ENCODE measurements around the gene FOXC1.

FOXC1 gene

DNA sequence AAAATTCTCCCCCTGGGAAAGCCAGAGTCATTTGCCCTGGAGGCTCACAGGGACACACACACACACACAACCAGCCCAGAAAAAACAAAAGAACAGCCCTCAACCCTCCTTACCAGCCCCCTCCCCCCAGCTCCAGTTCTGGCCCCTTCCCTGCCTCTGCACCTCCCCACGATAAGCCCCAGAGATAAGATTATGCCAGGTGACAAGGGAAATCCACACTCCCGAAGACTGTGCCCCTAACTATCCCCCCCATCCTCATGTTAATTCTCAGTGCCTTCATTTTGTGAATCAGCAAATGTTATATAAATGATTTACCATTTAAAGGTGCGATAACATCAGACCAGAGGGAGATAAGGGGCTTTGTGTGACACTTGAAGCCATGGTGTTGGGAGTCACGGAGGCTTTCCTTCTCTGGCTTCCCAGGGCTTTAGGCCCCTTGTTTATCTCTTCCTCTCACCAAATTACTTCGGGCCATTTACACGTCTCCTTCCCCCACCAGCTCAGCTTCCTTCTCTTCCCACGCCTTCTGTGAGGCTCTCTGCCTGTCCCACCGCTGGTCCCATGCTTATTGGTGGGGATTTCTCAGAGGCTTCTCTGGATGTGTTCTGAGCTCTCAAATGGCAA is 12.5 kb upstream of the FOXC1 start:
- no peak for DNase-seq (ENCODE audit: low spot score)
- in situ Hi-C loops (cut with MboI; ENCODE audit: low pct_unique_long_range_greater_than_20kb, low sequenced_read_pairs, unreplicated experiment), result loop anchor here (10.0 to 25.0 kb wide), 2 partner anchors 758 to 1040 kb away; no protein-coding TSS in a partner anchor
- TF ChIP-seq, protein P1, sequence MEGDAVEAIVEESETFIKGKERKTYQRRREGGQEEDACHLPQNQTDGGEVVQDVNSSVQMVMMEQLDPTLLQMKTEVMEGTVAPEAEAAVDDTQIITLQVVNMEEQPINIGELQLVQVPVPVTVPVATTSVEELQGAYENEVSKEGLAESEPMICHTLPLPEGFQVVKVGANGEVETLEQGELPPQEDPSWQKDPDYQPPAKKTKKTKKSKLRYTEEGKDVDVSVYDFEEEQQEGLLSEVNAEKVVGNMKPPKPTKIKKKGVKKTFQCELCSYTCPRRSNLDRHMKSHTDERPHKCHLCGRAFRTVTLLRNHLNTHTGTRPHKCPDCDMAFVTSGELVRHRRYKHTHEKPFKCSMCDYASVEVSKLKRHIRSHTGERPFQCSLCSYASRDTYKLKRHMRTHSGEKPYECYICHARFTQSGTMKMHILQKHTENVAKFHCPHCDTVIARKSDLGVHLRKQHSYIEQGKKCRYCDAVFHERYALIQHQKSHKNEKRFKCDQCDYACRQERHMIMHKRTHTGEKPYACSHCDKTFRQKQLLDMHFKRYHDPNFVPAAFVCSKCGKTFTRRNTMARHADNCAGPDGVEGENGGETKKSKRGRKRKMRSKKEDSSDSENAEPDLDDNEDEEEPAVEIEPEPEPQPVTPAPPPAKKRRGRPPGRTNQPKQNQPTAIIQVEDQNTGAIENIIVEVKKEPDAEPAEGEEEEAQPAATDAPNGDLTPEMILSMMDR (IDR thresholded peaks at IDR 0.05; ENCODE audit: extremely low read depth, insufficient read depth, missing control alignments), result no peak

DNA sequence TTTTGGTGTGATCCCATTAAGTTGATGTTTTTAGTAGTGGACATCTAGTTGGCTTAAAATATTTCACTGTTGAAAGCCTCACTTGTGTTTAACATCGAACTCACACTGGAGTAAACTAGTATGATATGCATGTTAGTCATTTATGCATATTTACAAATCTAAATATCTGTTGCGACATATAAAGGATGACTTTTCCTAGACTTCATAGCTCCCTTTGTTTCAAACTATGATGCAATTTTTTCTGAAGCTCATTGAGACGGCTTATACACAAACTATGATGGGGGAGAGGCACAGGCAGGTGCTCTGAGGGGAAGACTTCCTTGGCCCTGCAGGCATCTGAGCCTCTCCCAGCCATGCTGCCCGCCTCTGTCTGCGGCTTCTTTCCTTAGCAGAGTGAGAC is 11.8 kb upstream of the FOXC1 start:
- TF ChIP-seq, protein P1 (IDR thresholded peaks at IDR 0.05; ENCODE audit: extremely low read depth, insufficient read depth, missing control alignments), result no peak
- no peak for DNase-seq (ENCODE audit: low spot score)
- in situ Hi-C loops (cut with MboI; ENCODE audit: low pct_unique_long_range_greater_than_20kb, low sequenced_read_pairs, unreplicated experiment), result loop anchor here (10.0 to 25.0 kb wide), 2 partner anchors 757 to 1039 kb away; no protein-coding TSS in a partner anchor

DNA sequence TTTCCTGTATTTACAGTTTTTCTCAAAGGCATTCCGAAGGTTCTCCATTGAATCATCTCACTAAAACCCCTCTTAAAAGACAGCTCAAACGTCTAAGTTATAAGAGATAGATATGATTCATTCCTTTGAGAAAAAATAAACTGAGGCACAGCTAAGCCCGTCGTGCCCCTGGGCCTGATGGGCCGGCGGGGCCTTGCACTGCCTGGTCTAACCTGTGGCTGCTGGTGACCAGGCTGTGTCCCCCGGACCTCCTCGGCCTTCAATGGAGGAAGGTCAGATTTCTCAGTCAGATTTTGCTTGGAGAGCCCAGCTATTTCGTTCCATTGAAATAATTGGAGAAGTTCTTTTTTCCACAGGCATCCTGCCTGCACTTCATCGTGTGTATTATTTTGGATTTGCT is 11.3 kb upstream of the FOXC1 start:
- TF ChIP-seq, protein P1 (IDR thresholded peaks at IDR 0.05; ENCODE audit: extremely low read depth, insufficient read depth, missing control alignments), result no peak
- in situ Hi-C loops (cut with MboI; ENCODE audit: low pct_unique_long_range_greater_than_20kb, low sequenced_read_pairs, unreplicated experiment), result loop anchor here (10.0 to 25.0 kb wide), 2 partner anchors 756 to 1039 kb away; no protein-coding TSS in a partner anchor
- no peak for DNase-seq (ENCODE audit: low spot score)

DNA sequence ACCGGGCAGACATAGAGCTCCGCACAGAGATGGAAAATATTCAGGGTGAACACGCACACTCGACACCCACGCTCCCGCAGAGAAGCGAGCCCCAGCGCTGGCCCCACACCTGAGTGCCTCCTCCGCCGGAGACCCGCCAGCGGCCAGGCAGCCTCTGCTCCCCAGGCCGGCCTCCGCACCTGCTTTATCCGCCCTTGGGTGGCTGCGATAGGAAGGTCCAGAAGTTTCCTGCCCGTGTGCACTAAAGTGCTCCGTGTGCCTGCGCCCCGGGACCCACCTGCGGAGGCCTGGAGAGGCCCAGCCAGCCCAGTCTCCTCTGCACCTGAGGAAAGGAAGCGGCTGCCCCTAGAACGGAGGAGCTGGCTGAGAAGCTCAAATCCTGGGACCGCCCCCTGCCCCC is 10.8 kb upstream of the FOXC1 start:
- DNase-seq (ENCODE audit: low spot score), result no peak
- in situ Hi-C loops (cut with MboI; ENCODE audit: low pct_unique_long_range_greater_than_20kb, low sequenced_read_pairs, unreplicated experiment), result loop anchor here (10.0 to 25.0 kb wide), 2 partner anchors 756 to 1038 kb away; no protein-coding TSS in a partner anchor
- TF ChIP-seq, protein P1 (IDR thresholded peaks at IDR 0.05; ENCODE audit: extremely low read depth, insufficient read depth, missing control alignments), result no peak

DNA sequence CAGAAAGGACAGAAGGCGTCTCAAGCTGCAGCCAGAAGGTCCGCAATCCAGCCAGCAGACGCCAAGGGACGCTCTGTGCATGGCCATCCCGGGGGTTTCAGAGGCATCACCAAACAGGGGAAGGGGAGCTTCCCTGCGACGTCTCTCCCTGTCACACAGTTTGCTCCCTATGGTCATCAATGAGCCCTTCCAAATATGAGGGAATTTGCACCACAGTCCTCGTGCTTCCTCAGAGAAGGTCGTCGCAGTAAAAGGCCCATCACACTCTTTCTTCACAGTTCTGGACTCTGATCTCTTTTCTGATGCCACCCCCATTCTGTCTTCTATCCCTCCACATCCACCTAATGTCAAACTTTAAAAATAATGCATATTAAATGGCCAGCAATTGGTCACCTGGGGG is 10.2 kb upstream of the FOXC1 start:
- in situ Hi-C loops (cut with MboI; ENCODE audit: low pct_unique_long_range_greater_than_20kb, low sequenced_read_pairs, unreplicated experiment), result loop anchor here (10.0 to 25.0 kb wide), 2 partner anchors 755 to 1038 kb away; no protein-coding TSS in a partner anchor
- TF ChIP-seq, protein P1 (IDR thresholded peaks at IDR 0.05; ENCODE audit: extremely low read depth, insufficient read depth, missing control alignments), result no peak
- no peak for DNase-seq (ENCODE audit: low spot score)

DNA sequence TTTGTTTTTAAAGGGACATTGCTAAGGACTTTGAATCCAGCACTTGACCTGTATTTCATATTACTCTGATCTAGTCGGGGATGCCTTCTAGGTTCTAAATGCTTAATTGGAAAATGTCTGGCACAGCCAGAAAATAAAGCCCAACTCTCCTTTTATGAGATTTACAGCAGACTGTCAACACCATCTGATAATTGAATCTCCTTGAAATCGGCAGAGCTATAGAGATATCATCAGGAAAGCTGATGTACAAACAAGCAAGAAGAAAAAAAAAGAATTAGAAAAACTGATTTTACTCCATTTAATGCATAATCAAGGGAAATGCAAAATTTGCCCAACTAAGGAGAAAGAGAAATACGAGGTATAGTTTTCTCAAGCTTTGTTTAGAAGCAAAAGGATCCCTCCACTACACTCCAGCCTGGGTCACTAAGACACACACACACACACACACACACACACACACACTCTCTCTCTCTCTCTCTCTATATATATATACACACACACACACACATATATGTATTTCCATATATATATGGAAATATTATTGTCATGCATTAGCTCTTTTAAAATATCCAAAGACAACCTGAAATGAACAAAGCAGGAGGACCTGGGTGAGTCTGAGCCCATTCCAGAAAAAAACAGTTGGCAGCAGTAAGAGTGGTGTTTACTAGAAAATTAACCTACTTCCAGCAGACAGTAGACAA is 9.5 kb upstream of the FOXC1 start:
- no peak for DNase-seq (ENCODE audit: low spot score)
- TF ChIP-seq, protein P1 (IDR thresholded peaks at IDR 0.05; ENCODE audit: extremely low read depth, insufficient read depth, missing control alignments), result no peak
- in situ Hi-C loops (cut with MboI; ENCODE audit: low pct_unique_long_range_greater_than_20kb, low sequenced_read_pairs, unreplicated experiment), result loop anchor here (25.0 kb wide), 1 partner anchor 512 kb away; no protein-coding TSS in a partner anchor
